DMS 273 (cell line): ENCODE data around the gene PEPD.
"Not testable (repeated sequence)": the region's sequence is repeated elsewhere in the genome, so short reads cannot be mapped to it uniquely, and the experiment has no call there.

Source experiments
- DNase-seq: peaks from one replicate; lab custom pipeline; 2025; ENCODE audit not compliant: unreplicated experiment; lab: John Stamatoyannopoulos, UW

The PEPD gene

GRCh38 chr19:33521480-33522370 is at the start of gene PEPD:
TSS of gene PEPD (minus strand) at chr19:33521791. CDS start at chr19:33521760, 31 bp downstream.
- DNase-seq = peak; percentile 96

GRCh38 chr19:33569821-33570220 is 48.2 kb upstream of the PEPD start:
- DNase-seq = no peak

- DNase-seq = no peak
These were observed 47.1 kb upstream of the PEPD start for GRCh38 chr19:33568706-33569105.

- DNase-seq = no peak
These were observed 43.3 kb upstream of the PEPD start for GRCh38 chr19:33564836-33565338.

GRCh38 chr19:33562636-33563035 is 41.0 kb upstream of the PEPD start:
- DNase-seq = no peak

GRCh38 chr19:33561666-33562065 is 40.1 kb upstream of the PEPD start:
- not testable (repeated sequence) for DNase-seq

GRCh38 chr19:33561261-33561660 is 39.7 kb upstream of the PEPD start:
- no peak for DNase-seq

GRCh38 chr19:33559996-33560395 is 38.4 kb upstream of the PEPD start:
- DNase-seq = no peak

GRCh38 chr19:33558856-33559255 is 37.3 kb upstream of the PEPD start:
- peak; percentile 48 for DNase-seq

- DNase-seq = no peak
These were observed 36.6 kb upstream of the PEPD start for GRCh38 chr19:33558151-33558550.

GRCh38 chr19:33557720-33558119 is 36.1 kb upstream of the PEPD start:
- peak; percentile 26 for DNase-seq

GRCh38 chr19:33557196-33557595 is 35.6 kb upstream of the PEPD start:
- DNase-seq = peak; percentile 63

- no peak for DNase-seq
These were observed 34.7 kb upstream of the PEPD start for GRCh38 chr19:33556261-33556660.

GRCh38 chr19:33555726-33556125 is 34.1 kb upstream of the PEPD start:
- not testable (repeated sequence) for DNase-seq

- DNase-seq = no peak
These were observed 33.2 kb upstream of the PEPD start for GRCh38 chr19:33554821-33555220.

GRCh38 chr19:33554391-33554790 is 32.8 kb upstream of the PEPD start:
- no peak for DNase-seq

- DNase-seq = no peak
These were observed 32.1 kb upstream of the PEPD start for GRCh38 chr19:33553530-33554310.

GRCh38 chr19:33552928-33553279 is 31.3 kb upstream of the PEPD start:
- no peak for DNase-seq

GRCh38 chr19:33552191-33552927 is 30.8 kb upstream of the PEPD start:
- DNase-seq = no peak

GRCh38 chr19:33551676-33552075 is 30.1 kb upstream of the PEPD start:
- DNase-seq = no peak

GRCh38 chr19:33550768-33551167 is 29.2 kb upstream of the PEPD start:
- DNase-seq = no peak
